HCT116 (cell line): ENCODE data around the gene HERPUD1. TPM values are rescaled to one million over a fixed set of nuclear protein-coding genes. Genes with fewer than 3 reads are reported as not detected.
"Not testable (repeated sequence)": the region's sequence is repeated elsewhere in the genome, so short reads cannot be mapped to it uniquely, and the experiment has no call there.

Experiments used
- ATAC-seq: fragments of 200-7000 bp; cut with Tn5 transposase; 2 replicates; pipeline ENCODE4 v1.9.1; 2020; ENCODE audit warnings: mild to moderate bottlenecking, moderate library complexity
- BruUV-seq: library from RNA; stranded (reverse); fragments of 400-500 nt; replicated peaks from 2 replicates; lab custom pipeline; 2021; lab: Mats Ljungman, UMichigan
- CTCF ChIA-PET: fragments of 300-600 bp; sonication (Branson Sonifier 250); formaldehyde crosslinking; loops from one replicate; lab custom pipeline; 2021; ENCODE audit warnings: antibody characterized with exemption; lab: Charles Lee
- POLR2A ChIA-PET: fragments of 300-600, 350-600 bp; sonication (Branson Sonifier 250); formaldehyde crosslinking; loops from one replicate; lab custom pipeline; 2021; ENCODE audit warnings: antibody characterized with exemption; lab: Charles Lee
- RAD21 ChIA-PET, 2 experiments: fragments of 300-600 bp; sonication (Branson Sonifier 250); formaldehyde crosslinking; loops; one replicate each; lab custom pipeline; 2023; ENCODE audit warnings: low total read pairs in 2 of 2; ENCODE audit not compliant: uncharacterized antibody in 2 of 2, unreplicated experiment in 2 of 2, low non-redundant PET in 1 of 2; lab: Charles Lee
- DNase-seq: peaks from one replicate; pipeline ENCODE4 v3.0.0-alpha.2; 2010; ENCODE audit warnings: low read depth, low spot score
- H2AFZ ChIP-seq: fragments of 200-600 bp; shearing (Covaris generic), sonication (generic); 2 replicates; pipeline ENCODE4 v1.6.1; 2017; ENCODE audit warnings: low read depth, mixed run types, mixed read lengths, antibody characterized with exemption, low read length; ENCODE audit not compliant: poor library complexity, severe bottlenecking
- H3K27ac ChIP-seq: 2 replicates; pipeline ENCODE4 v1.5.1; 2012; ENCODE audit warnings: low read depth, low read length
- H3K27me3 ChIP-seq: fragments of 200-600 bp; sonication (generic); 2 replicates; pipeline ENCODE4 v1.6.1; 2016; ENCODE audit warnings: mixed run types, low read length, mixed read lengths; ENCODE audit not compliant: insufficient read depth
- H3K36me3 ChIP-seq, 2 experiments: fragments of 200-500 bp in 1 of 2; fragments of 200-600 bp in 1 of 2; sonication (Bioruptor generic) in 1 of 2; sonication (generic) in 1 of 2; 2 replicates each; pipeline versions ENCODE4 v1.5.1 to v1.6.1; 2014 to 2016; ENCODE audit warnings: low read length in 2 of 2, inconsistent platforms in 1 of 2, mixed read lengths in 1 of 2, mixed run types in 1 of 2; ENCODE audit not compliant: insufficient read depth in 2 of 2, control insufficient read depth in 1 of 2
- H3K4me1 ChIP-seq, 2 experiments: fragments of 200-600 bp in 1 of 2; sonication (generic) in 1 of 2; 2 replicates each; pipeline versions ENCODE4 v1.5.1 to v1.6.1; 2012 to 2017; ENCODE audit warnings: low read length in 2 of 2, inconsistent platforms in 1 of 2, mild to moderate bottlenecking in 1 of 2, mixed read lengths in 1 of 2, mixed run types in 1 of 2, moderate library complexity in 1 of 2; ENCODE audit not compliant: insufficient read depth in 2 of 2, control insufficient read depth in 1 of 2
- H3K4me2 ChIP-seq: fragments of 200-600 bp; sonication (generic); 2 replicates; pipeline ENCODE4 v1.6.1; 2017; ENCODE audit warnings: mixed run types, low read length, mixed read lengths
- H3K4me3 ChIP-seq, 2 experiments: fragments of 200-600 bp in 1 of 2; sonication (generic) in 1 of 2; replicated peaks in 1 of 2; 2 replicates each; pipeline ENCODE4 v1.5.1; 2011 to 2016; ENCODE audit warnings: low read length in 2 of 2, control low read depth in 1 of 2, low read depth in 1 of 2, mild to moderate bottlenecking in 1 of 2, mixed read lengths in 1 of 2, mixed run types in 1 of 2
- H3K79me2 ChIP-seq: fragments of 200-600 bp; sonication (generic); 2 replicates; pipeline ENCODE4 v1.6.1; 2017; ENCODE audit warnings: mild to moderate bottlenecking, mixed run types, low read length, moderate library complexity, mixed read lengths; ENCODE audit not compliant: insufficient read depth
- H3K9ac ChIP-seq: fragments of 200-600 bp; sonication (generic); 2 replicates; pipeline ENCODE4 v1.6.1; 2016; ENCODE audit warnings: low read length, mixed read lengths
- H3K9me2 ChIP-seq: fragments of 200-600 bp; sonication (generic), shearing (Covaris generic); 2 replicates; pipeline ENCODE4 v1.6.1; 2017; ENCODE audit warnings: mixed run types, mild to moderate bottlenecking, moderate library complexity; ENCODE audit not compliant: insufficient read depth
- H3K9me3 ChIP-seq, 2 experiments: fragments of 200-500 bp in 1 of 2; fragments of 200-600 bp in 1 of 2; sonication (Bioruptor generic) in 1 of 2; sonication (generic) in 1 of 2; 2 replicates each; pipeline ENCODE4 v1.6.1; 2014 to 2017; ENCODE audit warnings: low read length in 2 of 2, mixed read lengths in 2 of 2, inconsistent platforms in 1 of 2, low read depth in 1 of 2, mild to moderate bottlenecking in 1 of 2, mixed run types in 1 of 2, moderate library complexity in 1 of 2; ENCODE audit not compliant: control insufficient read depth in 1 of 2, insufficient read depth in 1 of 2
- H4K20me1 ChIP-seq: fragments of 200-600 bp; sonication (generic), shearing (Covaris generic); 2 replicates; pipeline ENCODE4 v1.6.1; 2017; ENCODE audit warnings: mixed run types, mild to moderate bottlenecking, moderate library complexity; ENCODE audit not compliant: insufficient read depth
- POLR2A ChIP-seq: IDR thresholded peaks from 2 replicates; pipeline ENCODE4 v1.7.0; 2011; ENCODE audit warnings: borderline replicate concordance; ENCODE audit not compliant: insufficient read depth, insufficient read length; ENCODE audit errors: extremely low read depth
- POLR2AphosphoS5 ChIP-seq: IDR thresholded peaks from 2 replicates; pipeline ENCODE4 v1.6.1; 2011; ENCODE audit warnings: mild to moderate bottlenecking, low read depth, low read length, moderate library complexity
- intact Hi-C: fragments of 100-400 bp; cut with micrococcal nuclease; formaldehyde crosslinking; loops from 2 replicates; pipeline ENCODE4 v1.10.0; 2022
- total RNA-seq: library from RNA; stranded (reverse); gene quantifications from one replicate; pipeline ENCODE4 v1.2.1, GENCODE V29; 2021; ENCODE audit not compliant: unreplicated experiment

HERPUD1 gene
- total RNA-seq, 1 experiment from 2014 or later, result 113 TPM

DNA sequence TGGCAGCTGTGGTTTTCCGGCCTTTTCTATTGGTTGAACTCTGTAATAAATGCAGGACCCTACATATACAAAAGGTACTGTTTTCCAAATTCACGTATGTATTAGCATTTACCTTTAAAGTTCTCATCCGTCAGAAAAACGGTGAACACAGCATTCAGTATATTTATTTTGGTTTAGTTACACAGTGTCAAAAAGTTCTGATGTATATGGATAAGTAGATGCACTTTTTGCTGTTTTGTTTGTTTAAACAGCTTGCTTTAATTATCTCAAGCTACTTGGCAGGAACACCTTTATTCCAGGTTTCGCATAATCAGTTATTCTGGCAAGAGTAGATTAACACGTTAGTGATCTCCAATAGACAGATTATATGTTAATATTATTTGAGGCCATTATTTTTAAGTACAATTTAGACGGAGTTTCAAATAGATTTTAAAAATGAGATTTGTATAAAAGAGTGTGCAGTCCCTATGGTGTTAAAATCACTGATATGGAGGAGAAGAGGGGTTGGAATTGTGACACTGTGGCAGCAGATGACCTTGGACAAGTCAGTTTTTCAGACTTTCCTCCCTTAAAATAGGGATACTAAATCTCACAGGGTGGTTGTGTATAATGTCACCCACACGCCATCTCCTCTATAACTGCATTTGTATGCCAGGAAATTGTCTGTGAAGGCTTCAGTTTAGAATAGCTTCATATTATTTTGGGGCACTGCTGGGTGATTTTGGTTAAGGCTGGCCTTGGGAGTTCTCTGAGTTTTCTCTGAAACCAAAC is 2.1 kb downstream of the HERPUD1 start:
- TF ChIP-seq POLR2A (no peak), POLR2AphosphoS5 (0 out of 2 replicates have a peak, but pooled peaks have one; percentile 12)
- ChIA-PET RAD21 (no interaction called here), POLR2A (interaction anchor here (1.5 to 3.6 kb wide), 3 partner anchors 8 to 41 kb away, joined by 3 to 25 read pairs (median 4); no protein-coding TSS in a partner anchor), CTCF (interaction anchor here (0.7 kb wide), 1 partner anchor 158 kb away, joined by 4 read pairs; no protein-coding TSS in a partner anchor)
- no peaks in the 10 kb centered on the region for H3K27me3 ChIP-seq
- H3K9me2 ChIP-seq, result no peaks in the 10 kb centered on the region
- peaks cover 7 to 20% of the 10 kb centered on the region in 2 experiments; a peak in 3 of 4 replicates for H3K4me1 ChIP-seq
- no peak overlapping the region for H3K9ac ChIP-seq
- H3K4me3 ChIP-seq, result peak overlapping the region; percentile 97 to 98; a peak in 3 of 4 replicates
- H3K36me3 ChIP-seq, result peaks cover 30 to 41% of the 10 kb centered on the region in 2 experiments
- no peaks in the 10 kb centered on the region for H3K9me3 ChIP-seq
- DNase-seq (no peak), ATAC-seq (no peak)
- no peak overlapping the region for H2AFZ ChIP-seq
- H4K20me1 ChIP-seq, result peaks cover 10% of the 10 kb centered on the region; the same call in 1 of the 2 replicates
- H3K27ac ChIP-seq, result no peak overlapping the region
- intact Hi-C loops, result loop anchor here (10.0 kb wide), 1 partner anchor 359 kb away; no protein-coding TSS in a partner anchor
- TSS peak; percentile 33 for BruUV-seq
- peaks cover 50% of the 10 kb centered on the region for H3K79me2 ChIP-seq
- H3K4me2 ChIP-seq, result peak overlapping the region; percentile 81

GRCh38 chr16:56934599-56935145 is 2.7 kb downstream of the HERPUD1 start:
- H3K4me3 ChIP-seq, H3K9me2 ChIP-seq, H3K9ac ChIP-seq, H3K4me2 ChIP-seq, H3K27ac ChIP-seq, DNase-seq, RAD21 ChIA-PET, H3K9me3 ChIP-seq, H2AFZ ChIP-seq, H3K27me3 ChIP-seq, ATAC-seq, BruUV-seq: not testable (repeated sequence)
- intact Hi-C loops, result loop anchor here (10.0 kb wide), 1 partner anchor 360 kb away; no protein-coding TSS in a partner anchor
- peaks cover 36 to 48% of the 10 kb centered on the region in 2 experiments for H3K36me3 ChIP-seq
- POLR2A ChIA-PET, result interaction anchor here (0.7 to 1.6 kb wide), 2 partner anchors 41 to 108 kb away, joined by 3 to 4 read pairs; no protein-coding TSS in a partner anchor
- peaks cover 10% of the 10 kb centered on the region; the same call in 1 of the 2 replicates for H4K20me1 ChIP-seq
- CTCF ChIA-PET, result interaction anchor here (0.7 kb wide), 1 partner anchor 157 kb away, joined by 4 read pairs; no protein-coding TSS in a partner anchor
- peaks cover 7 to 20% of the 10 kb centered on the region in 2 experiments; a peak in 3 of 4 replicates for H3K4me1 ChIP-seq
- H3K79me2 ChIP-seq, result peaks cover 53% of the 10 kb centered on the region
